Cerebellar cortex (tissue), 1 donor: ENCODE measurements around the gene SIGLEC7.
"Not testable (repeated sequence)": the region's sequence is repeated elsewhere in the genome, so short reads cannot be mapped to it uniquely, and the experiment has no call there.

ENCODE experiments used
- DNase-seq: peaks from one replicate; pipeline ENCODE4 v3.0.0-alpha.2; 2015; ENCODE audit warnings: low spot score

Gene SIGLEC7

DNA sequence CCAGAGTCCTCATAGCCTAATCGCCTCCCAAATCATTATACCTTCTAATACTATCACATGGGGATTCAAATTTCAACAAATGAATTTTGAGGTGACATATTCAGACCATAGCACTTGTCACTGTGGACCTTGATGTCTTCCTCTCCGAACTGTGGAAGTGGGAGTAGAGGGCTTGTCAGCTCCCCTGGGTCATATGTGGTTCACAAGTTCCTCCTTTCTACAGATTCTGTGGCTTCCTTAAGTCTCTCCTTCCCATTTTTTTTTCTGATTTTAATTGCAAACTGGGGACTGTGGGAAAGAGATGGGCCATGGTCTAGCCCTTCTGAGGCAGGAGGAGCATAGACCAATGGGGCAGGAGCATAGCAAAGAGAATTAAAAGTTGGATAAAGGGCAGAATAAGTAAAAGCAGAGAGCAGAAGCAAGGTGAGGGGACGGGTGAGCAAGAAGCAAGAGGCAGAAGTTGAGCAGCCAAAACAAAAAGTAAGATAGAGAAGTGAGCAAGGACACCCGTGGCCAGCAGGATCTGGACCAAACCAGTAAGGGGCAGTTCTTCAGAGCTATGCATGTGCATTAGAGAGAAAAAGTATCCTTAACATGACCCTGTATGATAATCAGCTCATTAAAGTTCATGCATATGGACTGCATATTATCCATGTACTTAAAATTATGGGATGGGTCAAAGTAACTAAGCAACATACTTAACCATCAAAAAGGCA, 2.6 kb upstream of the SIGLEC7 start:
- no peak for DNase-seq

DNA sequence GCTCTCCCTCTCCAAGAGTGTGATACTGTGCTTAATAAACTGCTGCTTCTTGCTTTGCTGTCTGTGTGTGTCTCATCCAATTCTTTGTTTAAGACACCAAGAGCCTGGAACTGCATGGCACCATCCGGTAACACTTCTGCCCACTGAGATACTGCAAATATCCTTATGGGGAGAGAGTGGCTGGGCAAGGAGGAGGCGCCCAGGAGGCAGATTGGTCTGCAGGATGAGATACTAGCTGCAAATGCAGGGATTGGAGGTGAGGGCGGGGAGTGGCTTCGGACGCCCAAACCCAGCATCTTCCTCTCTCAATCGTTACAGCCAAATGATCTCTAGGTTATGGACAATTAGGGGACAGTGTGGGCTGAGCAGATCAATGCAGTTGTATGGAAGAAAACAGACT, 1.7 kb upstream of the SIGLEC7 start:
- DNase-seq = no peak

DNA sequence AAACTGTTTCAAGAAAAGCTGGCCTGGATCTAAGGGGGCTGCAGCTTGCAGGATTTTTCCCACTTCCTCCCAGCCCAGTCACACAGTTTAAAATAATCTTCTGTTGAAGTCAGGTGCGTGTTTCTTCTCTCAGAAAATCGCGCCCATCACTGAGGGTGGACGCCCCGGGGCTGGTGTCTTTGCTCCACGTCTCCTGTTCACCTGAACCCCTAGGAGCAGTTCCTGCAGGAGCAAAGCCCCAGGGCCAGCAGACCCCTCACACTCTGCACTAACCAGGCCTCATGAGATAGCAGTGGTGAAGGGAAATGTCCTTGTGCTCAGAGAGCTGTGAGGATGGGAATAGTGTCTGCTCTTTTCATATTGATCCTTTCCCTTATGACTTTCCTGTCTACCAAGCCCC, 920 bp upstream of the SIGLEC7 start:
- DNase-seq = no peak

DNA sequence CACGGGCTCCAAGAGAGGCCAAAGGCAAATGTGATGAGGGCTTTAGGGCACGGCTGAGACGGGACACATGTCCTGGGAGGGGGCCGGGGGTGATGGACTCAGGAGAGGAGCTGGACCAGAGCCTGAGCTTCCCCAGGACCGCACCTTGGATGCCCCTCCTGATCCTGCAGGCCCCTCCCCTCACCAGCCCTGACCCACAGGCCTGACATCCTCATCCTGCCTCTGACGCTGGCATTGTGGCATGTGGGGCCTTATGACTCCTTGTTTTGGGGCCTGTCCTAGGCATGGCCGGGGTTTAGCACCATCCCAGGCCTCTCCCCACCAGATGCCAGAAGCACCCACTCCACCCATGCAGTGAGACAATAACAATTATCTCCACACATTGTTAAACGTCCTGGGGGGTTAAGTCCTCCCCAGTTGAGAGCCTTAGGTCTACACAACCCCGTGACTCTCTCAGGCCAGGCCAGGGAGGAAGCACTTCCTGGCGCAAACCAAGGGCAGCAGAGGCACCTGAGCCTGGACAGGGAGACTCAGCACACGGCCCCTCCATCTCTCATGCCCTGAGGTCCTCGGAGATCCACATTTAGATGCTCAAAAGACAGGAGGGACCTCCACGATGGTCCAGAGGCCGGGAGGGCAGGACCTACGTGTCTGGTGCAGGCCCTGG, 841 bp downstream of the SIGLEC7 start:
- DNase-seq = not testable (repeated sequence)

DNA sequence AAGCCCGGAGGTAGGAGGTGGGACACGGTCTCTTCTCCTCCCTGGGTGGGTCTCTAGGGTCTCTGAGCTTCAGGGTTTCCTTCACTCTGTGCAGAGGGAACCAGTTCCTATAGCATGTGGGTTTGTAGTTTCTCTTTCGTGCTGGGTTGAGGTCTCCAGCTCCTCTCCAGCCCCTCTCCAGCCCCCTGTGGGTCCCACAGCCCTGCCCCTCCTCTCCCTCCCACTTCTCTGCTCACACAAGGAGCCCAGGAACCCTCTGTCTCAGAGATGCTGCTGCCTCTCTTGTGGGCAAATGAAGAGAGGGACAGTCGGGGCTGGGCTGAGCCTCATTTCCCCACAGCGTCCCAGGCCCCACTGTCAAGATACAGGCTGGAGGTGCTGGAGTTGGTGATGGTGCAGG, 1.4 kb downstream of the SIGLEC7 start:
- no peak for DNase-seq

DNA sequence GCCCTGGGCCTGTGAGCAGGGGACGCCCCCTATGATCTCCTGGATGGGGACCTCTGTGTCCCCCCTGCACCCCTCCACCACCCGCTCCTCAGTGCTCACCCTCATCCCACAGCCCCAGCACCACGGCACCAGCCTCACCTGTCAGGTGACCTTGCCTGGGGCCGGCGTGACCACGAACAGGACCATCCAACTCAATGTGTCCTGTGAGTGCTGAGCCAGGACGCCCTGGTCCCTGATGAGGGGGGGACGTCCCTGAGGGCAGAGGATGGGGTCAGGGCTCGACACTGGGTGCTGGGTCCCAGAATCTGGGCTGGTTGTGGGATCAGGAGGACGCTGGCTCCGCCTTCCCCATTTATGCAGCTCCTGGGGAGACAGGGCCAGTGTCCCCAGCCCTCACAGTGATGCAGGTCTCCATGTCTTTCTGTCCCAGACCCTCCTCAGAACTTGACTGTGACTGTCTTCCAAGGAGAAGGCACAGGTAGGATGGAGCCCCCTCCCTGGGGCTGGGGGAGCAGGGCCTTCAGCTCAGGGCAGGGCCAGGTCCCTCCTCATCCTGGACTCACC, 2.5 kb downstream of the SIGLEC7 start:
- DNase-seq = no peak

DNA sequence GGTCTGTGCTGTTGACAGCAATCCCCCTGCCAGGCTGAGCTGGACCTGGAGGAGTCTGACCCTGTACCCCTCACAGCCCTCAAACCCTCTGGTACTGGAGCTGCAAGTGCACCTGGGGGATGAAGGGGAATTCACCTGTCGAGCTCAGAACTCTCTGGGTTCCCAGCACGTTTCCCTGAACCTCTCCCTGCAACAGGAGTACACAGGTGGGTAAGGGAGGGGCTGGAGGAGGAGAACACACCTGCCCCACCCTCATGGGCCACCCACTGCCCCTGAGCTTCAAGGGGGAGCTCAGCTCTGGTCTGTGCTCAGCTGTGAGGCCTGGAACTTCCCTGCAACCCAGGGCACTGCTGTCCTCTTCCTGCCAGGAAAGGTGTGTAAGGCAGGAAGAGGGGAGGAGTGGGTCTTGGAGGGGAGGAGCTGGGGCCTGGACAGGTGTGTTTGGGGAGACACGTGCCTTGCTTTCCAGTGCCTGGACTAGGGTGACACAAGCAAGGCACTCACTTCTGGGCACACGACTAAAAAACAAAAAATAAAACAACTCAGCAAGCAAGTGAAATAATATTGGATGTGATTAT, 3.9 kb downstream of the SIGLEC7 start:
- no peak for DNase-seq

DNA sequence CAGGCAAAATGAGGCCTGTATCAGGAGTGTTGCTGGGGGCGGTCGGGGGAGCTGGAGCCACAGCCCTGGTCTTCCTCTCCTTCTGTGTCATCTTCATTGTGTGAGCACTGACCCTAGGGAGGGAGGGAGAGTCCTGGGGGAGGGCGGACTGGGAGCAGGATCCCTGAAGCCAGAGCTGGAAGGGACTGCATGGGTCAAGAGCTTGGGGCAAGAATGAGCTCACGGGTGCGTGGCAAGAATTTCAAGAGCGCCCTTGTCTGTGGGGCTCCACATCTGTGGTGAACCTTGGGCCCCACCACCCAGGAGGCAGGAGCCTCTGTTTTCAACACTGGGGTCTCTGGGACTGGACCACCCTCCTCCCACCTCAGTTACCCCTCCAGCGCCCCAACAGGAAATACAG, 4.7 kb downstream of the SIGLEC7 start:
- no peak for DNase-seq

DNA sequence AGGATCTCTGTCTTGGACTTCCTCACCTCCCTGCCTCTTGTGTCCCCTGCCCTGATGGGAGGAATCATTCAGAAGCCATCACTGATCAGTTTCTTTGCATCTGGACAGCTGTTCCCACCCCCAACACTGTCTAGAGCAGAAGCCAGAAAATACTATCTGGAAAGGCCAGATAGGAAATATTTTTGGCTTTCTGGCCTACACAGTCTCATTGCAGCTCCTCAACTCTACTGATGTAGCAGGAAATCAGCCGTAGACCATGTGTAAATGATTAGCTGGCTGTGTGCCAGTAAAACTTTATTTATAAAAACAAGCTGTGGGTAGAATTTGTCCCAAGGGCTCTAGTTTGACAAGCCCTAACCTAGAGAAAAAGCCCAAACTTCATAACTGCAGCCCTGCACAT, 5.6 kb downstream of the SIGLEC7 start:
- DNase-seq = no peak

DNA sequence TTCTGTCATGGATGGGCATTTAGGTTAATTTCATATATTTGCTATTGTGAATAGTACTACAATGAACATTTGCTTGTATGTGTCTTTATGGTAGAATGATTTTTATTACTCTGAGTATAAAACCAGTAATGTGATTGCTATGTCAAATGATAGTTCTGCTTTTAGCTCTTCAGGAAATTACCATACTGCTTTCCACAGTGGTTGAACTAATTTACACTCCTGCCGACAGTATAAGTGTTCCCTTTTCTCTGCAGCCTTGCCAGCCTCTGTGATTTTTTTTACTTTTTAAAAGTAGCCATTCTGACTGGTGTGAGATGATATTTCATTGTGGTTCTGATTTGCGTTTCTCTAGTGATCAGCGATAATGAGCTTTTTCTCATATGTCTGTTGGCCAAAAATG, 6.5 kb downstream of the SIGLEC7 start:
- no peak for DNase-seq

DNA sequence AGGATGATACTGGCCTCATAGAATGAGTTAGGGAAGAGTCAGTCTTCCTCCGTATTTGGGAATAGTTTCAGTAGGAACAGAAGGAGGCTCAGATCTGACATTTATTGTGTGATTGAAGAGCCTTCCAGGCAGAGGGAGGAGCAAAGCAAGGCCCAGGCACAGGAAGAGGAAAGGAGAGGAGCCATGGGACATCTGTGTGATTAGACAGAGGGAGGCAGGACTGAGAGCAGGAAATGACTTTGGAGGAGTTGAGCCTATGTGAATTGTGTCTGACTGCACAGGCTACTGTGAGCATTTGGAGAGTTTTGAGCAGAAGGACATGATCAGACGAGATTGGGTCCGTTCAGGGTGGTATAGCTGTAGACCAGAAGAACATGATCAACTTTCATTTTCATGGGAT, 8.5 kb downstream of the SIGLEC7 start:
- no peak for DNase-seq

DNA sequence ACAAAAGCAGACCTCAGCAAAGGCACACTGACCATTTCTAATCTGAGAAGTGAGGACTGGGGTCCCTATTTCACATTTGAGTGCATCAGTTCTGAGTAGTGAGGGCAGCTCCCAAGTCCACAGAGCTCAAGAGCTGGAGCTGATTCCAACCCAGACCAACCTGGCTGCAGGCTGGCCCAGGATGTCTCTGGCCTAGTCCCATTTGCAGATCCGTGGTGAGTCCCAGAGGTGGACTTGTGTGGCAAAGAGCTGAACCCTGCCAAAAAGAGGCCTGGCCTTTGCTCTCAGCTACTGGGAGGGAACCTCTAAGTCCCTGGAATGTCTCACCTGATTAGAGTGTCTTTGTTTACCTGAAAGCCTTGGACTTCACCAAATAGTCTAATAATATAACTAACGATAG, 14.6 kb downstream of the SIGLEC7 start:
- no peak for DNase-seq

DNA sequence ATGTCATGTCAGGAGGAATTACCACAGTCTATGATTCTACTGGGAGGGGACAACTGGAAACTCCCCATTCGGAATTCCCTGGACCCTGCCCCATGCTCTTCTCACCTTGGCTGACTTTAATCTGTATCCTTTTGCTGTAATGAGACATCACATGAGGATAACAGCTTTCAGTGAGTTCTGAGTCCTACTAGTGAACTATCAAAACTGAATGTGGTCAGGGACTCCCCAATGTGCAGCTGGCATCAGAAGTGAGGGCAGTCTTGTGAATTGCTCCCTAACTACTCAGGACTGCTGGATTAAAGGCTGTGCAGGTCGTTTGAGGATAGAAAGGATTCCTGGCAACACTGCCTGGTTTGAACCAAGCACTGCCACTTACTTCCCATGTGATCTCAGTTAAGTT, 15.2 kb downstream of the SIGLEC7 start:
- peak; percentile 32 for DNase-seq

DNA sequence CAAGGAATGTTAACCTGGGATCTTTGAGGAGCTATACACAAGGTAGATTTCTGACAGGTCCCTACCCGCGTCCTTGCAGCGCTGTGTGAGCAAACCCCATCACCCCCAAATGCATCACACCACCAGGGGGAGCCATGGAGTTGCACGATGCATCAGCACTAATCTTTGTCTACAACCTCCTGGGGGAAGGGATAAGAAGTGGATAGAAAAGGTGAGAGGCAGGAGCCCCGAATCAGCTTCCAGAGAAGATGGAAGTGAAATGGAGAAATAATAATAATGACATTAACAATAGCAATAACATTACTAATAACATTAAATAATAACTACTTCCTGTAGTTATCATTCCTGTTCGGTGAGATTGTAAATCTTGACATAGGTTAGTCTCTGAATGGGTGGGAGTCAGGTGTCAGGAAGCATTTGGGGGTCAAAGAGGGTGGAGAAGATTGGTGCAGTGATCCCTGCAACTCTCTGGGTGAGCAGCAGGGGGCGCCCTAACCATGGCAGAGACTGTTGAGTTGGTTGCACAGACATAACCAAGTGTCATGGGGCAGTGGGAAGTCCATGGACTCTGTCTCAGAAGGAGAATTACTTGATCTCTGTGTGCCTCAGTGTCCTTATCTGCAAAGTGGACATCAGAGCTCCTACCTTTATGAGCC, 16.5 kb downstream of the SIGLEC7 start:
- peak; percentile 43 for DNase-seq

DNA sequence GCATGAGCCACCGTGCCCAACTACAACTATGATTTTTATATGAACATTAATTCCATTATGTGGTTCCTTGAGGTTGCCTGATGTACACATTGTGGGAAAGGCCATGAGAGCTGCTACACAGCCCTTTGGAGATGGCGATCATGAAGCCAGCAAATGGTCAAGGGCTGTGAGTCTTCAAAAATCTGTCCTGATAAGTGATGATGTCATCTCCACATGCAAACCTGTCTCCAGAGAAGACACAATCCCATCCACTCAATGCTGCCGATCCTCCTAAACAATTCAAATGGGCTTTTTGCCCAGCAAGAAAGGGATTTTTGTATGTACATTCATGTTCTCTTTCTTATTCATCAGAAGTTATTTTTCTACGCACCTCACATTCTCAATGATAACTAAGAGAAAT, 17.6 kb downstream of the SIGLEC7 start:
- DNase-seq = no peak

DNA sequence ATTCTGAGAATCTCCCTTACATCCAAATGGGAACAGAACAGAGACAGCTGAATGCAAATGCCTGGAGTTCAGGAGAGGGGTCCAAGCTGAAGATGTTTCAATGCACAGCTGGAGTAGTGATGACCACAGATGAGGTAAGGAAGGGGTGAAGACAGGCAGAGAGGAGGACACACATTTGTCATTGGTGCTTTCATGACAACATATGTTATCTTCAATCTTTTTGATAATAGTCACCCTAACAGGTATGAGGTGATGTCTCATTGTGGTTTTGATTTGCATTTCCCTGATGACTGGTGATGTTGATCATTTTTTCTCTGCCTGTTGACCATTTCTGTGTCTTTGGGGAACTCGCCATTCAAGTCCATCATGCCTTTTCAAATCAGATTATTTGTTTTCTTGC, 19.2 kb downstream of the SIGLEC7 start:
- no peak for DNase-seq

DNA sequence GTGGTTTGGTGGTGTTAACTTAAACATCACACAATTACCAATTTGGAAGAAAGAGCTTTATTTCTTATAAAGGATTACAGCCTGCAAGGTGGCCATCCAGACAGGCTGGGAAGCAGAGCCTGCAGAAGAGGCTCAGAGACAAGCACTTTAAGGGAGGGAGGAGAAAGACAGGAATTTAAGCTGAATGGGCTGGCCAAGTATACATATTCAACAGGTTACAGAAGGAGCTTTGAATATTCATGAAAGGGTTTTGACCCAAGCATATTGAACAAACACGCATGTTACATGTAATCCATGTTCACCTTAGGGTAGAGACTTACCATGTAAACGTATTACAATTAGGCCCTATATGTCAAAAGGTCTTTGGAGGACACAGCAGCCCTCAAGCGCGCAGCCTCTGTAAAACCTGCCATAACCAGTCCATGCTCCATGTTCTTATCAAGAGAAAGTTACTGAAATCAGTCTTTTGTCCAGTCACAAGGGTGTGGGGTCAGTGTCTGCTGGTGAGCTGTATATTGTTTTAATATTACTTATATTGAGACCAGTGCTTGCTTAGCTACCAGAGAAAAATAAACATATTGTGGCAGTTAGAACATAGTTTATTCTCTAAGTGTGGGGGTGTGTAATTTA, 19.9 kb downstream of the SIGLEC7 start:
- DNase-seq = no peak

DNA sequence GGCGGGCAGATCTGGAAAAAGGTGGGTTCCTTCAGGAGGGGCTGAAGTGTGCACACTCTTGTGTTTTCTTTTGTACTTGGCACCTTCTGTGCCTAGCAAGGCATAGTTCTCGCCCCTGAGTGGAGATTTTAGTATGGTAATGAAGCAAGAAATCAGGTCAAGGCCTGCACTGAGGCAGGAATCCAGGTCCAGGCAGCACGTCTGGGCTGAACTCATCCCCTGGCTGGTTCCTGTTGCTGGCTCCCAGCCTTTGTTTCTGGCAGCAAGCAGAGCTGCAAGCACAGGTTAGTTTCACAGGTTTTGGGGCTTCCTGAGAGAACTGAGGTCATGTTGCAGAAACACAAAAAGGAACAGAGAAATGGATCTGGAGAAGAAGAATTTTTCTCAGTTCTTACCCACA, 21.2 kb downstream of the SIGLEC7 start:
- peak; percentile 95 for DNase-seq

DNA sequence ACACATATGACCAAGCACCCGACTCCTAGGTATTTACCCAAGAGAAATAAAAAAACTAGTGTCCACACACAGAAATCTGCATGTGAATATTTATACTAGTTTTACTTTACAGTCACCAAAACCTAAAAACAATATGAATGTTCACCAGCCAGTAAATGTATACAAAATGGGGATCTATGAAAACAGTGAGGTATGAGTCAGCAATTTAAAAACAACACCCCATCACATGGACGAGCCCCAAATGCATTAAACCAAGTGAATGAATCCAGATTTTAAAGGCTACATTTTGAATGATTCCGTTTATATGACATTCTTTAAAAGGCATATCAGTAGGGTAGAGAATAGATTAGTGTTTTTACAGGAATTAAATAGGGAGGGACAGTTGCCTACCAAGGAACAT, 22.1 kb downstream of the SIGLEC7 start:
- no peak for DNase-seq

DNA sequence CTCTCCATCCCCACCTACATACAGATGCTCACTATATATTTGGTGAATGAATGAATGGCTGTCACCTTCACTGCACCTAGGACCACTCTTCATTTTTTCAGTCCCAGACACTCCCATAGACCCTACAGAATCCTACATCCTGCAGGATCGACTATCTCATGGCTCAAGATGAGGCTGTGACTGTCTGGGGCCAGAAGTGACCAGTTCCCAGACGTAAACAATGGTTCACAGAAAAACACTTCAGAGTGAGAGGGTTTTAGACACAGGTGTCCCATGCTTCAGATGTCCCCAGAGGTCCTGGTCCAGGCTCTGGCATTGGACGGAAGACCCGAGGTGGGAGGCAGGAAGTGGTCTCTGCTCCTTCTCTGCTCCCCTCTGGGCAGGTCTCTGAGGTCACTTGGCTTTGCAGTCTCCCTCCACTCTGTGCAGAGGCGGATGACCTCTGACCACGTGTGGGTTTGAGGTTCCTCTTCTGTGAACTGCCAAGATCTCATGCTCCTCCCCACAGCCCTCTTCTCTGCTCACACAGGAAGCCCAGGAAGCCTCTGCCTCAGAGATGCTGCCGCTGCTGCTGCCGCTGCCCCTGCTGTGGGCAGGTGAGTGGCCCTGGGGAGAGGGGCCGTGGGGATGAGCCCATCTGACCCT, 24.9 kb downstream of the SIGLEC7 start:
- no peak for DNase-seq

DNA sequence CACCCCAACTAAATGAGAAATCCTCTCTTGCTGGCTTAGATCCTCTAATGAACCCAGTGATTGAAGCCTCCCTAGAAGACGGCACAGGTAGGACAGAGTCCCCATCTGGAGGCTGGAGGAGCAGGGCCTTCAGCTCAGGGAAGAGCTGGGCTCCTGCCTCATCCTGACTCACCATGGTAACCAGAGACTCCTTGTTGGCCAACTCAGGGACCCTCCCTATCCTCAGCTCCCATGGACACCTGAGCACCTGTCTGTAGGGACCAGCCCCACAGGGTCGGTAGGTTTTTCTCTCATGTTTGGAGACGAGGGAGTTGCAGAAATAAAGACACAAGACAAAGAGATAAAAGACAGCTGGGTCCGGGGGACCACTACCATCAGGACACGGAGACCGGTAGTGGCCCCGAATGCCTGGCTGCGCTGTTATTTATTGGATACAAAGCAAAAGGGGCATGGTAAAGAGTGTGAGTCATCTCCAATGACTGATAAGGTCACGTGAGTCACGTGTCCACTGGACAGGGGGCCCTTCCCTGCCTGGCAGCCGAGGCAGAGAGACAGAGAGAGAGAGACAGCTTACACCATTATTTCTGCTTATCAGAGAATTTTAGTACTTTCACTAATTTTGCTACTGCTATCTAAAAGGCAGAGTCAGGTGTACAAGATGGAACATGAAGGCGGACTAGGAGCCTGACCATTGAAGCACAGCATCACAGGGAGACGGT, 26.6 kb downstream of the SIGLEC7 start:
- no peak for DNase-seq
